Measurements from ENCODE around the gene KIF16B.
"Not testable (repeated sequence)": the region's sequence is repeated elsewhere in the genome, so short reads cannot be mapped to it uniquely, and the experiment has no call there.

KIF16B gene

DNA sequence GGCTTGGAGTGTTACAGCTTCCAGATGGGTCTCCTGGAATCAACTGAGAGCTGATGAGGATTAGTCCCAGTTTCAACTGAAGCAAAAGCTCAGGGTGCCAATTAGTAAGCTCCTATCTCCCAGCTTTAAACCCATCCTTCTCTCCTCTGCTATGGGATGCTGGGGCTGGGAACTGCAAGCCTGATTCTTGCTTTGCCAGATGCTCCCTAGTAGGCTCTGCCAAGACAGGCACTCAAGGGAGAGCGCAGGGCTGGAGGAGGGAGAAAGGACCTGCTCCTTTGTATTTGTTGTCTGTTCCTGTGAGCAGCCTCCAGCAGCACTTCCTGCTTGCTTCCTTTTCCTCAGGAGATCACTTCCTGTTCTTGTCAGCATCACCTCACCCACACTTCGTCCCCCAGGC, 309.7 kb downstream of the KIF16B start:
- Histone ChIP-seq H4K20me1 (ENCODE audit: insufficient read depth, low read length) (no peaks in the 10 kb centered on the region), H3K9me3 (ENCODE audit: insufficient read depth, low read length) (no peaks in the 10 kb centered on the region), H3K27me3 (ENCODE audit: low read depth, low read length) (no peaks in the 10 kb centered on the region), H3K4me1 (ENCODE audit: low read length) (no peaks in the 10 kb centered on the region), H3K36me3 (replicated peaks; ENCODE audit: low read depth, low read length) (peaks cover 7% of the 10 kb centered on the region), H3K79me2 (ENCODE audit: low read length) (no peaks in the 10 kb centered on the region), H3K27ac (ENCODE audit: low read length) (no peak overlapping the region), H3K4me3 (ENCODE audit: low read length) (no peak overlapping the region), H3K4me2 (ENCODE audit: low read length) (no peak overlapping the region), H2AFZ (ENCODE audit: low read depth, low read length) (no peak overlapping the region), H3K9ac (ENCODE audit: low read length) (no peak overlapping the region)
- no peak for TF ChIP-seq EZH2phosphoT487 (IDR thresholded peaks at IDR 0.05; ENCODE audit: low read depth)

DNA sequence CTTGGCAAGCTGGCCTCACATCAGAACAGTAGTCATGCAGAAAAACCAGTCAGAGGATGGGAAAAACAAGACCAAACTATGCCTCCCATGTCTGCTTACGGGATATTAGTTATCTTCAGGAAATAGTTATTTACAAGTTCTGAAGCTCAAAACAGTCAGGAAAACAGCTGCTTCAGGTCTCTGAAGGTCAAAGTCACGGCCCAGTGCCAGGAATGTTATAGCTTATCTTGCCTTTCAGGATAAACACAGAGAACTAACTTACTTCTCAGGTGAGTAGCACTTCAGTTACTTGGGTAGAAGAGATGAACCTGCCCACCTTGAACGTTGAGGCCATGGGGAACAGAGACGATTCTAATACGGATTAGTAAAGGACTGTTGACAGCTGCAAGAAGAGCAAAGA, 310.7 kb downstream of the KIF16B start:
- Histone ChIP-seq H4K20me1 (ENCODE audit: insufficient read depth, low read length) (no peaks in the 10 kb centered on the region), H3K9ac (ENCODE audit: low read length) (no peak overlapping the region), H3K4me3 (ENCODE audit: low read length) (no peak overlapping the region), H3K4me2 (ENCODE audit: low read length) (no peak overlapping the region), H3K9me3 (ENCODE audit: insufficient read depth, low read length) (no peaks in the 10 kb centered on the region), H3K27me3 (ENCODE audit: low read depth, low read length) (no peaks in the 10 kb centered on the region), H3K4me1 (ENCODE audit: low read length) (no peaks in the 10 kb centered on the region), H3K79me2 (ENCODE audit: low read length) (no peaks in the 10 kb centered on the region), H3K27ac (ENCODE audit: low read length) (no peak overlapping the region), H2AFZ (ENCODE audit: low read depth, low read length) (no peak overlapping the region), H3K36me3 (replicated peaks; ENCODE audit: low read depth, low read length) (peaks cover 7% of the 10 kb centered on the region)
- TF ChIP-seq, protein P1, sequence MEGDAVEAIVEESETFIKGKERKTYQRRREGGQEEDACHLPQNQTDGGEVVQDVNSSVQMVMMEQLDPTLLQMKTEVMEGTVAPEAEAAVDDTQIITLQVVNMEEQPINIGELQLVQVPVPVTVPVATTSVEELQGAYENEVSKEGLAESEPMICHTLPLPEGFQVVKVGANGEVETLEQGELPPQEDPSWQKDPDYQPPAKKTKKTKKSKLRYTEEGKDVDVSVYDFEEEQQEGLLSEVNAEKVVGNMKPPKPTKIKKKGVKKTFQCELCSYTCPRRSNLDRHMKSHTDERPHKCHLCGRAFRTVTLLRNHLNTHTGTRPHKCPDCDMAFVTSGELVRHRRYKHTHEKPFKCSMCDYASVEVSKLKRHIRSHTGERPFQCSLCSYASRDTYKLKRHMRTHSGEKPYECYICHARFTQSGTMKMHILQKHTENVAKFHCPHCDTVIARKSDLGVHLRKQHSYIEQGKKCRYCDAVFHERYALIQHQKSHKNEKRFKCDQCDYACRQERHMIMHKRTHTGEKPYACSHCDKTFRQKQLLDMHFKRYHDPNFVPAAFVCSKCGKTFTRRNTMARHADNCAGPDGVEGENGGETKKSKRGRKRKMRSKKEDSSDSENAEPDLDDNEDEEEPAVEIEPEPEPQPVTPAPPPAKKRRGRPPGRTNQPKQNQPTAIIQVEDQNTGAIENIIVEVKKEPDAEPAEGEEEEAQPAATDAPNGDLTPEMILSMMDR (IDR thresholded peaks at IDR 0.05; ENCODE audit: low read depth, low read length), result no peak
- no peak for TF ChIP-seq EZH2phosphoT487 (IDR thresholded peaks at IDR 0.05; ENCODE audit: low read depth)

DNA sequence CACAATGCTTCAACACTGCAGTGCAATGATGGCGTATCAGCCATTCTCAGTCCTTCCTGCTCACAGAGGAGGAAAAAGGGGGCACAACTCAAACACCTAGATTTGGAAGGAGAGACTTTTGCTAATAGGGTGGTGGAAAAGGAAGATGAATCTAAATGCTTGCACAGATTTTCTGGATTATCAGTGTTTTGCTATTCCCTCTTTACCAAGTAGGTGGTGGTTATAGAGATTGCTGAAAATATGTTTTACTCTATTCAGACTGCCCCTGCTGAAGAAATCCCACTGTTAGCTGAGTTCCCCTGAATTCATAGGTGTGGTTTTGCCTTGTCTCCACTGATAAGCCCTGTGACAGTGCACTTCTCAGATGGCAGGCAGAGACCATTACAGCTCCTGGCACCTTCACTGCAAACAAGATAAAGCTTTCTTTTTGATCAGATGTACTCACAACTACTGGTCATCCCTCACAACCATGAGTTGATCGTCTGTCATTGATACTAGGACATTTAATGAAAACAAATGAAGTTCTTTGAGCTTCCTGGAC, 311.4 kb downstream of the KIF16B start:
- Histone ChIP-seq H3K4me1 (ENCODE audit: low read length) (no peaks in the 10 kb centered on the region), H3K27ac (ENCODE audit: low read length) (no peak overlapping the region), H2AFZ (ENCODE audit: low read depth, low read length) (no peak overlapping the region), H3K36me3 (replicated peaks; ENCODE audit: low read depth, low read length) (peaks cover 7% of the 10 kb centered on the region), H3K4me2 (ENCODE audit: low read length) (no peak overlapping the region), H3K79me2 (ENCODE audit: low read length) (no peaks in the 10 kb centered on the region), H3K4me3 (ENCODE audit: low read length) (no peak overlapping the region), H4K20me1 (ENCODE audit: insufficient read depth, low read length) (no peaks in the 10 kb centered on the region), H3K27me3 (ENCODE audit: low read depth, low read length) (no peaks in the 10 kb centered on the region), H3K9ac (ENCODE audit: low read length) (no peak overlapping the region), H3K9me3 (ENCODE audit: insufficient read depth, low read length) (no peaks in the 10 kb centered on the region)
- no peak for TF ChIP-seq EZH2phosphoT487 (IDR thresholded peaks at IDR 0.05; ENCODE audit: low read depth)
- TF ChIP-seq, protein P1 (IDR thresholded peaks at IDR 0.05; ENCODE audit: low read depth, low read length), result no peak

DNA sequence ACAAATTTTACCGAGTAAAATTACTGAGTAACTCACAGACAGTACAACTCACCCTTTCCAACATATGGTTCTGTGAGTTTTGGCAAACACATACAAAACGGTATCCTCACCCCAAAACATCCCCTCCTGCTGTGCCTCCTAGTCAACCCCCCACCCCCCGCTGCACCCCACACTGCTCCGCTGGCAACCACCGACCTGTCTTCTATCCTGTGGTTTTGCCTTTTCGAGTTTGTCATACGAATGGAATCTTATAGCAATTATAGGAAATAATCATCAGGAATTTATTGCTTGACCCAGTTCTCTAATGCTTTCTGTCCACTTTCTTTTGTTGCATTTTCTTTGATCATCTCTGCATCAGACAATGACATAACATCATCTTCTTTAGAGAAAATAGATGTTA, 312.3 kb downstream of the KIF16B start:
- H3K9me3 ChIP-seq (ENCODE audit: insufficient read depth, low read length), result no peaks in the 10 kb centered on the region
- H3K4me3 ChIP-seq (ENCODE audit: low read length), result no peak overlapping the region
- H3K9ac ChIP-seq (ENCODE audit: low read length), result no peak overlapping the region
- no peak overlapping the region for H2AFZ ChIP-seq (ENCODE audit: low read depth, low read length)
- no peak overlapping the region for H3K27ac ChIP-seq (ENCODE audit: low read length)
- no peak for TF ChIP-seq EZH2phosphoT487 (IDR thresholded peaks at IDR 0.05; ENCODE audit: low read depth)
- TF ChIP-seq, protein P1 (IDR thresholded peaks at IDR 0.05; ENCODE audit: low read depth, low read length), result no peak
- H3K27me3 ChIP-seq (ENCODE audit: low read depth, low read length), result no peaks in the 10 kb centered on the region
- H3K4me1 ChIP-seq (ENCODE audit: low read length), result no peaks in the 10 kb centered on the region
- H3K36me3 ChIP-seq (replicated peaks; ENCODE audit: low read depth, low read length), result peaks cover 3% of the 10 kb centered on the region
- H3K79me2 ChIP-seq (ENCODE audit: low read length), result no peaks in the 10 kb centered on the region
- H3K4me2 ChIP-seq (ENCODE audit: low read length), result no peak overlapping the region
- no peaks in the 10 kb centered on the region for H4K20me1 ChIP-seq (ENCODE audit: insufficient read depth, low read length)

DNA sequence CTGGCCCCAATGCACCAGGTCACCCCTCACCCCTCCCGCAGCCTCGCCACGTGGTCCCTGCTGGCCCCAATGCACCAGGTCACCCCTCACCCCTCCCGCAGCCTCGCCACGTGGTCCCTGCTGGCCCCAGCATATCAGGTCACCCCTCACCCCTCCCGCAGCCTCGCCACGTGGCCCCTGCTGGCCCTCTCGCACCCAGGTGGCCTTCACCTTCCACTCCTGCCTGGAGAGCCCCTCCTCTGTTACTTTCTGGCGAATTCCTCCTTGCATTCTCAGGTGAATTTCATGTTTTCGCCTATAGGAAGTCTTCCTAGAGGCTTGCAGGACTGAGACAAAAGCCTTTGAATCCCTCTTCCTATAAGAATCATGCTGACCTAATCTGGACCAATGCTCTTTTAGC, 313.1 kb downstream of the KIF16B start:
- H3K27me3 ChIP-seq (ENCODE audit: low read depth, low read length); H3K4me3 ChIP-seq (ENCODE audit: low read length); H3K4me1 ChIP-seq (ENCODE audit: low read length); H3K9me3 ChIP-seq (ENCODE audit: insufficient read depth, low read length); H3K4me2 ChIP-seq (ENCODE audit: low read length); H3K79me2 ChIP-seq (ENCODE audit: low read length); H3K9ac ChIP-seq (ENCODE audit: low read length); H2AFZ ChIP-seq (ENCODE audit: low read depth, low read length); H4K20me1 ChIP-seq (ENCODE audit: insufficient read depth, low read length); H3K36me3 ChIP-seq (replicated peaks; ENCODE audit: low read depth, low read length); H3K27ac ChIP-seq (ENCODE audit: low read length): not testable (repeated sequence)
